HG03196 (cell line): ENCODE data around the gene MTAP.

Source experiments
- ATAC-seq: cut with Tn5 transposase; IDR thresholded peaks from one replicate; pipeline ENCODE4 v1.9.1; 2021; ENCODE audit not compliant: unreplicated experiment

Gene MTAP

GRCh38 chr9:21802418-21803000 lies at the start of gene MTAP:
Gene MTAP, plus strand, starts transcription at chr9:21802636. Its CDS starts 113 bp downstream, at chr9:21802749.
- peak; percentile 89 for ATAC-seq

GRCh38 chr9:21753523-21753922 lies 48.9 kb upstream of the MTAP start:
- ATAC-seq: no peak

GRCh38 chr9:21754741-21755140 lies 47.7 kb upstream of the MTAP start:
- ATAC-seq: no peak

GRCh38 chr9:21758540-21758939 lies 43.9 kb upstream of the MTAP start:
- no peak for ATAC-seq

- peak; percentile 92 for ATAC-seq
Observed at GRCh38 chr9:21761309-21761901, 41.0 kb upstream of the MTAP start.

GRCh38 chr9:21762064-21762463 lies 40.4 kb upstream of the MTAP start:
- ATAC-seq: no peak

- no peak for ATAC-seq
Observed at GRCh38 chr9:21764846-21765245, 37.6 kb upstream of the MTAP start.

GRCh38 chr9:21766096-21766495 lies 36.3 kb upstream of the MTAP start:
- no peak for ATAC-seq

- no peak for ATAC-seq
Observed at GRCh38 chr9:21770871-21771560, 31.4 kb upstream of the MTAP start.

- ATAC-seq: no peak
Observed at GRCh38 chr9:21777701-21778100, 24.7 kb upstream of the MTAP start.

GRCh38 chr9:21778304-21778703 lies 24.1 kb upstream of the MTAP start:
- ATAC-seq: no peak

GRCh38 chr9:21779397-21779796 lies 23.0 kb upstream of the MTAP start:
- ATAC-seq: no peak

GRCh38 chr9:21781656-21782055 lies 20.8 kb upstream of the MTAP start:
- ATAC-seq: no peak

GRCh38 chr9:21782205-21782604 lies 20.2 kb upstream of the MTAP start:
- no peak for ATAC-seq

- no peak for ATAC-seq
Observed at GRCh38 chr9:21788752-21789151, 13.7 kb upstream of the MTAP start.

- ATAC-seq: peak; percentile 96
Observed at GRCh38 chr9:21789541-21790037, 12.8 kb upstream of the MTAP start.

- ATAC-seq: no peak
Observed at GRCh38 chr9:21795483-21795882, 7.0 kb upstream of the MTAP start.

GRCh38 chr9:21796768-21797167 lies 5.7 kb upstream of the MTAP start:
- no peak for ATAC-seq

GRCh38 chr9:21800931-21801682 lies 1.3 kb upstream of the MTAP start:
- ATAC-seq: no peak

GRCh38 chr9:21801683-21802417 lies 586 bp upstream of the MTAP start:
- ATAC-seq: peak; percentile 3

- no peak for ATAC-seq
Observed at GRCh38 chr9:21803649-21804048, 1.2 kb downstream of the MTAP start.
